GM12878 (cell line): ENCODE results near the gene ITGAL. TPM values are rescaled to one million over a fixed set of nuclear protein-coding genes. Genes with fewer than 3 reads are reported as not detected.

Source experiments
- CBX3 ChIP-seq: fragments of 200-600 bp; sonication (generic); IDR thresholded peaks from 2 replicates; pipeline ENCODE4 v1.6.1; 2016; ENCODE audit warnings: low read depth, borderline replicate concordance
- CREB1 ChIP-seq: IDR thresholded peaks from 2 replicates; pipeline ENCODE4 v1.6.1; 2012; ENCODE audit warnings: low read depth, mild to moderate bottlenecking, inconsistent platforms
- EP300 ChIP-seq, 2 experiments: fragments of 150-350 bp in 1 of 2; IDR thresholded peaks; 2 replicates each; pipeline ENCODE4 v1.6.1; 2011 to 2012; ENCODE audit warnings: low read depth in 2 of 2, low read length in 2 of 2, borderline replicate concordance in 1 of 2, improper control_type of control experiment in 1 of 2, inconsistent platforms in 1 of 2; ENCODE audit not compliant: control insufficient read depth in 1 of 2
- FOS ChIP-seq: IDR thresholded peaks from 3 replicates; pipeline ENCODE4 v1.6.1; 2011; ENCODE audit warnings: borderline replicate concordance; ENCODE audit not compliant: insufficient read length; ENCODE audit errors: extremely low read depth
- GATAD2B ChIP-seq: fragments of 450-650 bp; conservative IDR thresholded peaks from 2 replicates; pipeline ENCODE4 v1.6.1; 2017; ENCODE audit warnings: low read depth, mild to moderate bottlenecking, moderate library complexity
- HDGF ChIP-seq: fragments of 450-650 bp; IDR thresholded peaks from 2 replicates; pipeline ENCODE4 v1.6.1; 2016; ENCODE audit warnings: antibody characterized with exemption
- HSF1 ChIP-seq: fragments of 150-350 bp; IDR thresholded peaks from 2 replicates; pipeline ENCODE4 v1.6.1; 2014; ENCODE audit warnings: mild to moderate bottlenecking, low read depth, low read length
- IKZF1 ChIP-seq: fragments of 450-650 bp; conservative IDR thresholded peaks from 2 replicates; pipeline ENCODE4 v1.6.1; 2017; ENCODE audit warnings: antibody characterized with exemption, mild to moderate bottlenecking
- KLF5 ChIP-seq: fragments of 450-650 bp; IDR thresholded peaks from 2 replicates; pipeline ENCODE4 v1.6.1; 2014; ENCODE audit warnings: mild to moderate bottlenecking; ENCODE audit not compliant: partially characterized antibody
- MEF2B ChIP-seq: fragments of 450-650 bp; IDR thresholded peaks from 2 replicates; pipeline ENCODE4 v1.6.1; 2018; ENCODE audit warnings: mild to moderate bottlenecking, moderate library complexity; ENCODE audit not compliant: partially characterized antibody, poor library complexity, severe bottlenecking
- MTA3 ChIP-seq: IDR thresholded peaks from 2 replicates; pipeline ENCODE4 v1.6.1; 2012; ENCODE audit warnings: low read length, inconsistent platforms, borderline replicate concordance
- PML ChIP-seq: IDR thresholded peaks from 2 replicates; pipeline ENCODE4 v1.6.1; 2012; ENCODE audit warnings: low read length, inconsistent platforms
- POU2F2 ChIP-seq: IDR thresholded peaks from 3 replicates; pipeline ENCODE4 v1.6.1; 2011; ENCODE audit warnings: low read depth, mild to moderate bottlenecking, low read length, borderline replicate concordance
- PRDM15 ChIP-seq: fragments of 450-650 bp; formaldehyde crosslinking; IDR thresholded peaks from 2 replicates; pipeline ENCODE4 v1.4.0; 2020; ENCODE audit warnings: mild to moderate bottlenecking, moderate library complexity
- RFX5 ChIP-seq: IDR thresholded peaks from 2 replicates; pipeline ENCODE4 v1.6.1; 2011; ENCODE audit warnings: low read depth, low read length, improper control_type of control experiment
- SMARCA5 ChIP-seq: fragments of 450-650 bp; IDR thresholded peaks from 2 replicates; pipeline ENCODE4 v1.6.1; 2017; ENCODE audit warnings: mild to moderate bottlenecking
- SP1 ChIP-seq: IDR thresholded peaks from one replicate; pipeline ENCODE4 v1.6.1; 2011; ENCODE audit warnings: low read depth, low read length
- SREBF1 ChIP-seq: IDR thresholded peaks from 2 replicates; pipeline ENCODE4 v1.6.1; 2012; ENCODE audit warnings: mild to moderate bottlenecking, low read length
- YBX1 ChIP-seq: fragments of 450-650 bp; IDR thresholded peaks from 2 replicates; pipeline ENCODE4 v1.6.1; 2016; ENCODE audit warnings: antibody characterized with exemption
- ZBTB40 ChIP-seq: fragments of 450-650 bp; IDR thresholded peaks from 2 replicates; pipeline ENCODE4 v1.6.1; 2016; ENCODE audit warnings: mild to moderate bottlenecking, moderate library complexity, borderline replicate concordance
- ZNF274 ChIP-seq: IDR thresholded peaks from one replicate; pipeline ENCODE4 v1.8.0; 2011; ENCODE audit not compliant: insufficient read length, insufficient read depth
- ZNF384 ChIP-seq: IDR thresholded peaks from 2 replicates; pipeline ENCODE4 v1.6.1; 2012; ENCODE audit warnings: low read depth, mild to moderate bottlenecking, low read length, improper control_type of control experiment, borderline replicate concordance
- polyA plus RNA-seq, 11 experiments: library from polyadenylated mRNA; depleted of rRNA in 4 of 11; unstranded in 6 of 11; stranded (reverse) in 5 of 11; fragments of >200 nt; fragmentation: Nextera tagmentation in 4 of 11; fragmentation: Illumina TruSeq in 1 of 11; extraction: Ambion mirVana in 4 of 11; extraction: Trizol in 1 of 11; gene quantifications; 1 replicate in 1 of 11; 2 replicates in 10 of 11; pipeline versions ENCODE4 v1.2.1 to v1.2.3, GENCODE V29; 2011 to 2016; ENCODE audit warnings: inconsistent platforms in 2 of 11, missing spikeins in 2 of 11, low read depth in 1 of 11
- total RNA-seq, 4 experiments: library from RNA; depleted of rRNA in 3 of 4; stranded (reverse); fragments of >200 nt in 3 of 4; fragmentation: Illumina TruSeq in 1 of 4; extraction: Trizol in 1 of 4; gene quantifications; 2 replicates each; pipeline versions ENCODE4 v1.2.1 to v1.2.3, GENCODE V29; 2013 to 2021

ITGAL gene
- total and polyA plus RNA-seq, 10 of the 15 experiments (the other 5 are each of a cell fraction or from before 2014, with no cell fraction given): 10.7 to 170 (median 96.9) TPM

GRCh38 chr16:30472328-30472942, at the start of gene ITGAL (continued):
- TF ChIP-seq HSF1 (no peak), PML (peak; percentile 57; the same call in 1 of the 2 replicates), RFX5 (no peak), PRDM15 (no peak), MEF2B (peak; percentile 98), ZNF384 (no peak), SP1 (peak; percentile 77), SREBF1 (0 out of 2 replicates have a peak, but pooled peaks have one; percentile 27), ZBTB40 (no peak; the same call in 1 of the 2 replicates), FOS (no peak), HDGF (no peak), GATAD2B (peak; percentile 99), SMARCA5 (peak; percentile 95), KLF5 (peak; percentile 65), CREB1 (peak; percentile 64), YBX1 (no peak), CBX3 (no peak), IKZF1 (peak; percentile 97), EP300 (IDR thresholded peaks at IDR 0.05; ENCODE audit: borderline replicate concordance in 1 of 2, control insufficient read depth in 1 of 2, low read depth in 2 of 2, low read length in 2 of 2) (peak; percentile 86 to 95; a peak in 3 of 4 replicates), ZNF274 (no peak), POU2F2 (peak; percentile 81; the same call in 1 of the 3 replicates), MTA3 (peak; percentile 87)
